Hematopoietic multipotent progenitor cell treated with erythropoietin and hydrocortisone succinate and interleukin-3 and kit ligand, for 4 days (in vitro differentiated cells): Measurements from ENCODE around the gene G2E3.

Source experiments
- DNase-seq: peaks from one replicate; pipeline ENCODE4 v3.0.0-alpha.2; 2015

Gene G2E3

GRCh38 chr14:30657606-30658163, 98.7 kb downstream of the G2E3 start:
- DNase-seq = peak; percentile 65

GRCh38 chr14:30658645-30659044, 99.7 kb downstream of the G2E3 start:
- no peak for DNase-seq

DNA sequence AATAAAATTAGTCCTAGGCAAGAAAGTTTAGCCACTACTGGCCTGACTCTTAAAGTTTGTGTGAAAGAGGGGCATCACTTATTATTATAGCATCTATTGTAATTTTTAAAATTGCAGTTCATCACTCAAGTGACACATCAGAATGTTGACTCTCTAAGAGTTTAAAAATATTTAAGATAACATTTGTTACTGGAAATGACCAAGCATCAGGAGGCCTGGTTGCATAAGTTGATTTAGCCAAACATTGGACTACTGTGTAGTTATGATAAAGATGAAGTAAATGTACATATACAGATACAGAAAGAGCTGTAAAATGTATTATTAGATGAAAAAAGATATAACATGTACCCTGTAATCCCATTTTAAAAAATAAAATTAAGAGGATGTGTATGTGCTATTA, 110.6 kb downstream of the G2E3 start:
- no peak for DNase-seq
